Gastrocnemius medialis (tissue), 4 donors: Measurements from ENCODE around the gene LZTFL1.

ENCODE experiments used
- POLR2A ChIP-seq, 2 donors: fragments of 450-650 bp; IDR thresholded peaks; one replicate each; pipeline ENCODE4 v1.6.1; 2017; ENCODE audit warnings: antibody characterized with exemption in 2 of 2, mild to moderate bottlenecking in 2 of 2, moderate library complexity in 2 of 2
- TF ChIP-seq, protein P1 (sequence below), 5 experiments: fragments of 450-650 bp in 3 of 5; fragments of 200-600 bp in 2 of 5; sonication (generic) in 2 of 5; IDR thresholded peaks in 4 of 5; conservative IDR thresholded peaks in 1 of 5; 1 replicate in 4 of 5; 2 replicates in 1 of 5; pipeline ENCODE4 v1.5.1; 2016 to 2019; ENCODE audit warnings: antibody characterized with exemption in 5 of 5, mild to moderate bottlenecking in 3 of 5, moderate library complexity in 3 of 5

DNA sequence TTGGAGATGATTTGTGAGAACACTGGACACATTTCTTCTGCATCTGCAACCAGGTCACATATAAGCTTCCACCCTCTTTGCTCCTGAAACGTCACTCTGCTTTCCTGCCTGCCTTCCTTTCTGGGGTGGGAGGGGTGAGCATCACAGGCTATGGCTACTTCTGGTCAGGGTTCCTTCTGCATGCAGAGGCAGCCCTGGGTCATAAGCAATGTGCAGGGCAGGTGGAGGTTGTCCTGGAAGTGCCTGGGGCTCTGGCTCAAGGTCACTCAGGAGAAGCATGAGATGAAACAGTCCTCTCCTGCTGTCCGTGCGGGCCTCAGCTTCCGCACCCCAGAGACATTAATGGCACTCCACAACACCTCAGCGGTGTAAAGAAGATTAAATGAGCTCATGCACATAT is 60.6 kb downstream of the LZTFL1 start:
- TF ChIP-seq, protein P1, sequence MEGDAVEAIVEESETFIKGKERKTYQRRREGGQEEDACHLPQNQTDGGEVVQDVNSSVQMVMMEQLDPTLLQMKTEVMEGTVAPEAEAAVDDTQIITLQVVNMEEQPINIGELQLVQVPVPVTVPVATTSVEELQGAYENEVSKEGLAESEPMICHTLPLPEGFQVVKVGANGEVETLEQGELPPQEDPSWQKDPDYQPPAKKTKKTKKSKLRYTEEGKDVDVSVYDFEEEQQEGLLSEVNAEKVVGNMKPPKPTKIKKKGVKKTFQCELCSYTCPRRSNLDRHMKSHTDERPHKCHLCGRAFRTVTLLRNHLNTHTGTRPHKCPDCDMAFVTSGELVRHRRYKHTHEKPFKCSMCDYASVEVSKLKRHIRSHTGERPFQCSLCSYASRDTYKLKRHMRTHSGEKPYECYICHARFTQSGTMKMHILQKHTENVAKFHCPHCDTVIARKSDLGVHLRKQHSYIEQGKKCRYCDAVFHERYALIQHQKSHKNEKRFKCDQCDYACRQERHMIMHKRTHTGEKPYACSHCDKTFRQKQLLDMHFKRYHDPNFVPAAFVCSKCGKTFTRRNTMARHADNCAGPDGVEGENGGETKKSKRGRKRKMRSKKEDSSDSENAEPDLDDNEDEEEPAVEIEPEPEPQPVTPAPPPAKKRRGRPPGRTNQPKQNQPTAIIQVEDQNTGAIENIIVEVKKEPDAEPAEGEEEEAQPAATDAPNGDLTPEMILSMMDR (IDR thresholded peaks at IDR 0.05 in 4 of 5, conservative IDR thresholded peaks at IDR 0.05 in 1 of 5), result no peak
- TF ChIP-seq POLR2A (IDR thresholded peaks at IDR 0.05), result no peak
